ENCODE data around the gene LRRC74B. TPM values are rescaled to one million over a fixed set of nuclear protein-coding genes. Genes with fewer than 3 reads are reported as not detected.
A peak's percentile ranks its signal among the peaks of the same experiment; 100 is the strongest.
"Not testable (repeated sequence)": the region's sequence is repeated elsewhere in the genome, so short reads cannot be mapped to it uniquely, and the experiment has no call there.

LRRC74B gene
- total RNA-seq, 2 experiments from 2014 or later: not detected

GRCh38 chr22:21033895-21034294, 11.9 kb upstream of the LRRC74B start:
- DNase-seq: no peak
- ATAC-seq: peak; percentile 30
- H3K36me3 Mint-ChIP-seq (ENCODE audit: low read depth): no peaks in the 10 kb centered on the region
- ChIA-PET POLR2A (no interaction called here), CTCF (interaction anchor here (1.0 to 1.5 kb wide), 2 partner anchors 12 to 31 kb away, joined by 3 read pairs; no protein-coding TSS in a partner anchor)
- intact Hi-C loops (cut with micrococcal nuclease): no loop called here
- no peak overlapping the region for H3K27ac Mint-ChIP-seq
- H3K4me1 Mint-ChIP-seq (ENCODE audit: low read depth): peaks cover 2% of the 10 kb centered on the region
- H3K27me3 Mint-ChIP-seq: peaks cover 28% of the 10 kb centered on the region
- H3K9me3 Mint-ChIP-seq: no peaks in the 10 kb centered on the region
- no peak for TF ChIP-seq CTCF (IDR thresholded peaks at IDR 0.05)
- no peak overlapping the region for H3K4me3 Mint-ChIP-seq

GRCh38 chr22:21034989-21035388, 10.8 kb upstream of the LRRC74B start:
- TF ChIP-seq CTCF (IDR thresholded peaks at IDR 0.05): no peak
- H3K27me3 Mint-ChIP-seq: peaks cover 28% of the 10 kb centered on the region
- H3K9me3 Mint-ChIP-seq: no peaks in the 10 kb centered on the region
- no peak overlapping the region for H3K27ac Mint-ChIP-seq
- no peaks in the 10 kb centered on the region for H3K36me3 Mint-ChIP-seq (ENCODE audit: low read depth)
- intact Hi-C loops (cut with micrococcal nuclease): no loop called here
- POLR2A ChIA-PET: no interaction called here
- ATAC-seq: no peak
- H3K4me1 Mint-ChIP-seq (ENCODE audit: low read depth): peaks cover 2% of the 10 kb centered on the region
- CTCF ChIA-PET: interaction anchor here (1.5 kb wide), 1 partner anchor 32 kb away, joined by 3 read pairs; no protein-coding TSS in a partner anchor
- no peak overlapping the region for H3K4me3 Mint-ChIP-seq
- DNase-seq: no peak

- Mint-ChIP-seq H3K4me1 (ENCODE audit: low read depth) (peaks cover 2% of the 10 kb centered on the region), H3K27ac (no peak overlapping the region), H3K27me3 (peaks cover 21% of the 10 kb centered on the region), H3K4me3 (no peak overlapping the region), H3K36me3 (ENCODE audit: low read depth) (no peaks in the 10 kb centered on the region), H3K9me3 (no peaks in the 10 kb centered on the region)
- ChIA-PET POLR2A (no interaction called here), CTCF (no interaction called here)
- DNase-seq: no peak
- ATAC-seq: no peak
- intact Hi-C loops (cut with micrococcal nuclease): no loop called here
- no peak for TF ChIP-seq CTCF (IDR thresholded peaks at IDR 0.05)
Measured at GRCh38 chr22:21038405-21038804, 7.3 kb upstream of the LRRC74B start.

GRCh38 chr22:21039158-21039557, 6.6 kb upstream of the LRRC74B start:
- H3K9me3 Mint-ChIP-seq; H3K36me3 Mint-ChIP-seq (ENCODE audit: low read depth); intact Hi-C loops (cut with micrococcal nuclease); POLR2A ChIA-PET; CTCF ChIA-PET; DNase-seq; H3K4me1 Mint-ChIP-seq (ENCODE audit: low read depth); H3K4me3 Mint-ChIP-seq; ATAC-seq; H3K27ac Mint-ChIP-seq: not testable (repeated sequence)
- H3K27me3 Mint-ChIP-seq: peaks cover 20% of the 10 kb centered on the region

GRCh38 chr22:21041937-21042336, 3.8 kb upstream of the LRRC74B start:
- no peaks in the 10 kb centered on the region for H3K9me3 Mint-ChIP-seq
- peaks cover 28% of the 10 kb centered on the region for H3K27me3 Mint-ChIP-seq
- H3K36me3 Mint-ChIP-seq (ENCODE audit: low read depth): no peaks in the 10 kb centered on the region
- peaks cover 15% of the 10 kb centered on the region for H3K4me1 Mint-ChIP-seq (ENCODE audit: low read depth)
- no peak overlapping the region for H3K4me3 Mint-ChIP-seq
- DNase-seq (no peak), ATAC-seq (no peak)
- H3K27ac Mint-ChIP-seq: no peak overlapping the region
- ChIA-PET POLR2A (no interaction called here), CTCF (no interaction called here)
- intact Hi-C loops (cut with micrococcal nuclease): loop anchor here (10.0 kb wide), 1 partner anchor 53 kb away; no protein-coding TSS in a partner anchor
- no peak for TF ChIP-seq CTCF (IDR thresholded peaks at IDR 0.05)

Data from activated CD8-positive, alpha-beta T cell treated with anti-CD3 and anti-CD28 coated beads for 36 hours (primary cell).